HUDEP-2 (cell line): ENCODE results near the gene AHCYL1.

Experiments used
- DNase-seq, 76 experiments: peaks; one replicate each; lab custom pipeline; 2025; ENCODE audit not compliant: unreplicated experiment in 76 of 76; lab: John Stamatoyannopoulos, UW

The AHCYL1 gene

DNA sequence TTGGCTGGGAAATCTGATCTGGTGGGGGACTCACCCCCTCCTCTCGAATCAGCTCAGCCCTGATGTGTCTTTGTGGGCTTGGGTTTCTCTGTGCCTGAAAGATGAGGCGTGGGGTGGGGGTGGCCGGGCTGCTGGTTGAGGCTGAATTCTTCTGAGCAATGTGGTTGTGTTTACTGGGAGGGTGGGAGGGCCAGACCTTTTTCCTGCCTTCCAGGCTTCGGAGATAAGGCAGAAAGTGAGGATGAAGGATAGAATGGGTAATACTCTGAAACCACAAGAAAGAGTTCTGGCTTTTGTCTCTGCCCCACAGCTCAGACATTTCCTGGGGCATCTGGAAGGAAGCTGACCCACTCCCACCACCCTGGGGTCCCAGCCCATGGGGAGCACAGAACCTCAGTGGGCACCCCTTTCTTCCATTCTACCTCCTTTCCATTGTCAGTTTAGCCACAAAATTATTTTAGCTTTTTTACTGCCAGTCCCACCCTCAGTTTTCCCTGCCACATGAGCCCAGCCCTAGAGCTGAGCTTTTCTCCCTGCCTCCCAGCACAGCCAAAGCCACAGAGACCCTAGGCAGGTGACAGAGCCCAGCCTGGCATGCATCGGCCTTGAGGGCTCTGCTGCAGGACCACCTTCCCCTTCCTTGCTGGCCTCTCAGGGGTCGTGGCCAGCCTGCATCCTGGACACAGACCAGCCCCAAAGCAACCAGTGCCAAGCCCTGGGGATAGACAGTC lies 74.7 kb downstream of the AHCYL1 start:
- DNase-seq: no peak

- peak in 66 of 76 experiments; percentile 5 to 78 (median 52) for DNase-seq
Measured at GRCh38 chr1:110060034-110060661, 75.6 kb downstream of the AHCYL1 start.

- DNase-seq: no peak
Measured at GRCh38 chr1:110060662-110061060, 76.1 kb downstream of the AHCYL1 start.

GRCh38 chr1:110061341-110061740 lies 76.8 kb downstream of the AHCYL1 start:
- no peak for DNase-seq

DNA sequence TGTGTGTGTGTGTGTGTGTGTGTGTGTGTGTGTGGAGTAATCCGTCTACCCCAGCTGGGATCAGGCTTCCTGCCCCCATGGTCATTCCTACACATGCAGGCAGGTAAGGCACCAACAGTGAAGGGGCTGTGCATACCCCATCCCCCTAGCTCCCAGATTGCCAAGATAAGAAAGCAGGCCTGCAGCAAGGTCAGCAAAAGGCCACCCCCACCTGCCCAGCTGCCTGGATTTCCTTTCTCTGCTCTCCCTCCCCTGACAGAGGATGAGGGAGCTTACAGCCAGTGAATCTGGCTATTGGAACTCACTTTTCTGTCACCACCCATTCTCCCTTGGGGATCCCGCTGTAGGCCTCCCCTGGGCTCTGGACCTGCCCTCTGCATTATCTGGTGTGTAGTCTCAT lies 78.0 kb downstream of the AHCYL1 start:
- no peak for DNase-seq

GRCh38 chr1:110063781-110064180 lies 79.2 kb downstream of the AHCYL1 start:
- DNase-seq: no peak

- no peak for DNase-seq
Measured at GRCh38 chr1:110064576-110065337, 80.2 kb downstream of the AHCYL1 start.

- peak in 4 of 76 experiments; percentile 5 to 24 (median 12) for DNase-seq
Measured at GRCh38 chr1:110065841-110066240, 81.3 kb downstream of the AHCYL1 start.

DNA sequence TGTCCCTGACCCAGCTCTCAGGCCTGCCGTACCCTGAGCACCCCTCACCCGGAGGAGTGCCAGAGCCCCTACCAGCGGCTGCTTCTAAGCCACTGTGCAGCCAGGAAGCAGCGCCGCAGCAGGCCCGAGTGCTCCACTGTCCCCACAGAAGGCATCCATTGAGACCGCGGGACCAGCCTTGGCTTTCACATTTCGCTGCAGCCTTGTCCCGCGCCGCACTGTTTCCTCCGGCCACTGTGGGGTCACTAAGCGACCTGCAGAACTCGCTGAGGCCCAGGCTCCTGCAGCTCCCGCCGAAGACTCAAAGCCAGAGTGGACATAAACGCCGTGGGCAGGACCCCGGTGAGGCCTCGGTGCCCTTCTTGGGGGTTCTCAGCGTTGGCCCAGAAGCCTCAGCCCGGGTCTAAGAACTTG lies 82.9 kb downstream of the AHCYL1 start:
- no peak for DNase-seq

- DNase-seq: peak in 2 of 76 experiments; percentile 5 to 28
Measured at GRCh38 chr1:110067893-110068645, 83.5 kb downstream of the AHCYL1 start.

GRCh38 chr1:110068646-110069403 lies 84.3 kb downstream of the AHCYL1 start:
- peak in 7 of 76 experiments; percentile 8 to 45 (median 23) for DNase-seq

DNA sequence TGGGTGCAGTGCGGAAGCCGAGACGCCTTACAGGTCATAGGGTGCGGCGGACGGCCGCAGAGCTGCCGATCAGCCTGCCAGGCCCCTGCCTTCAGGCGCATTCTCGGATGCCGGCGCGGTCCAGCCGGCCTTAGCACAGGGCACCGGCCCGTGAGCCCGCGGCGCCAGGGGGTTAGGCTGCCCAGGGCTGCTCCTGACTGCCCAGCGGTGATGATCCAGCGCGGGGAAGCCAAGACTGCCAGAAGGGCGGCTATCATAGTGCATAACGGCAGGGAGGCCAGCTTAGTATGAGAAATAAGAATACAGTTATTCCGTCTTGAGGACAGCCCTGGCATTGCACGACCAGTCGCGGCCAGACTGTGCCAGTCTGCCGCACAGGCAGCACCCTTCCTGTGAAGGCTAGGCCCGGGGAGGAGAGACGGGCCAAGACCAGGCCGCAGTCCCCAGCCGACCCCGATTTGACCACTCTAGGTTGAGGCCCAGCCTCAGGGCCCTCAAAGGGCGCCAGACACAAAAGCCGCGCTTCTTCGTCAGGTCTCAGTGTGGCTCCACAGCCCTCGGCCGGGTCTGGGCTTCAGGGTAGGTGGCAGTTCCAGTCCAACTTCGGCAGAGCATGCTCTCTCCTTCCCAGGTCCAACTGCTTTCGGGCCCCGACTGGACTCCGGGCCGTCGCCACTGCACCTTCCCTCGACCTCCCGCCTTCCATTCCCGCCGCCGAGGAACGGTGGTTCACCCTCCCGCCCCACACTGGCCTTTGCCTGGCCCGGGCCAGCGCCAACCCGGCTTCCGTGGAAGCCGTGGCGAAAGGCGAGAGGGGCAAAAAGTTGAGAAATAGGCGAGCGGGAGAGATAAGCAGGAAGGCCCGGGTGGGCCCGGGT lies 85.1 kb downstream of the AHCYL1 start:
- peak in 1 of 76 experiments; percentile 15 for DNase-seq

DNA sequence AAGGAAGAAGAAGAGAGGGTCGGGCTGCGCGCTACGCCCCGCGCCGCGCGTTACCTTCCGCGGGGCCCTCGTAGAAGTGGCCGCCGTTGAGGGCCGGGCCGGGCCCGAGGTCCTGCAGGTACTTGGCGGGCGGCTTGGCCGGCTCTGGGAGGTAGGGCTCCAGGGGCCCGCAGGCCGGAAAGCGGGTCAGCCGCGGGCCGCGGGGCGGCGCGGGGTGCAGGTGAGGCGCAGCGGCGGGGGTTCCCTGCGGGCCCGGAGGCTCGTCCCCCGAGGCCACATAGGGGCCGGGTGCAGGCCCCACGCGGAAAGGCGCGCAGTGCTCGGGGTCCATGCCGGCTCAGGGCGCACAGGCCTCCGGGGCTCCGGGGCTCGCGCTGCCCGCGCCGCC lies 85.7 kb downstream of the AHCYL1 start:
- DNase-seq: no peak

DNA sequence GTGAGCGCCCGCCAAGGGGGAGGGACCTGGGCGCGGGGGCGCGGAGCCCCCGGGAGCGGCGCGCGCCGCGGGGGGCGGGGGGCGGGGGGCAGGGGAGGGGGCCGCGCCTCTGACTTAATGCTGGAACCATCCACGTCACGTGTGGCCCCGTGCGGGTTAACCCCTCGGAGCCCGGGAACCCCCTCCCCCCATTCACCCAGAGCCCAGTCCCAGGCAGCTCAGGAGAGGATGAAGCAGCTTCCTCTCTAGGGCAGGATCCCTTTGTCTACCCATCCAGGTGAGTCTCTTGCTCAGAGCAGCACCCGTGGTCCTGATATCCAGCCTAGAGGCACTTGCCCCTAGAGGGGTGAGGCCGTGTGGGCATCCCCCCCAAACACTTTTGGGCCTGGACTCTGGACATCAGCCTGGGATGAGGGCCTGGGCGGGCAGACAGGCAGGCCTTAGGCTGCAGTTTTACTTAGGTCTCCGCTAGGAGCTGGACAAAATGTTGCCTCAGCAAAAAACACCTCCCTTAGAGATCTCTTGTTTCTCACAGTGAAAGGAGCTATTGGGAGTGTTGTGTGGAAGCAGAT lies 86.2 kb downstream of the AHCYL1 start, which contains the start of gene ALX3:
TSS of gene ALX3 (minus strand) at position 2 of the 572 bp plus-strand sequence. CDS start 60 bp downstream, outside the sequence.
- DNase-seq: no peak
